ENCODE measurements around the gene EBPL.

- TF ChIP-seq POLR2A (IDR thresholded peaks at IDR 0.05) = no peak
- TF ChIP-seq CTCF (IDR thresholded peaks at IDR 0.05) = no peak
- no peak for TF ChIP-seq EP300 (IDR thresholded peaks at IDR 0.05; ENCODE audit: low read depth)
- TF ChIP-seq POLR2AphosphoS5 (IDR thresholded peaks at IDR 0.05) = no peak
Measured at GRCh38 chr13:49683489-49683888, 7.8 kb downstream of the EBPL start.
